GM21737 (cell line): Measurements from ENCODE around the gene DPP9.
A peak's percentile ranks its signal among the peaks of the same experiment; 100 is the strongest.
"Not testable (repeated sequence)": the region's sequence is repeated elsewhere in the genome, so short reads cannot be mapped to it uniquely, and the experiment has no call there.

ENCODE experiments used
- ATAC-seq: cut with Tn5 transposase; IDR thresholded peaks from one replicate; pipeline ENCODE4 v1.9.1; 2021; ENCODE audit warnings: mild to moderate bottlenecking, moderate library complexity; ENCODE audit not compliant: unreplicated experiment

Gene DPP9

DNA sequence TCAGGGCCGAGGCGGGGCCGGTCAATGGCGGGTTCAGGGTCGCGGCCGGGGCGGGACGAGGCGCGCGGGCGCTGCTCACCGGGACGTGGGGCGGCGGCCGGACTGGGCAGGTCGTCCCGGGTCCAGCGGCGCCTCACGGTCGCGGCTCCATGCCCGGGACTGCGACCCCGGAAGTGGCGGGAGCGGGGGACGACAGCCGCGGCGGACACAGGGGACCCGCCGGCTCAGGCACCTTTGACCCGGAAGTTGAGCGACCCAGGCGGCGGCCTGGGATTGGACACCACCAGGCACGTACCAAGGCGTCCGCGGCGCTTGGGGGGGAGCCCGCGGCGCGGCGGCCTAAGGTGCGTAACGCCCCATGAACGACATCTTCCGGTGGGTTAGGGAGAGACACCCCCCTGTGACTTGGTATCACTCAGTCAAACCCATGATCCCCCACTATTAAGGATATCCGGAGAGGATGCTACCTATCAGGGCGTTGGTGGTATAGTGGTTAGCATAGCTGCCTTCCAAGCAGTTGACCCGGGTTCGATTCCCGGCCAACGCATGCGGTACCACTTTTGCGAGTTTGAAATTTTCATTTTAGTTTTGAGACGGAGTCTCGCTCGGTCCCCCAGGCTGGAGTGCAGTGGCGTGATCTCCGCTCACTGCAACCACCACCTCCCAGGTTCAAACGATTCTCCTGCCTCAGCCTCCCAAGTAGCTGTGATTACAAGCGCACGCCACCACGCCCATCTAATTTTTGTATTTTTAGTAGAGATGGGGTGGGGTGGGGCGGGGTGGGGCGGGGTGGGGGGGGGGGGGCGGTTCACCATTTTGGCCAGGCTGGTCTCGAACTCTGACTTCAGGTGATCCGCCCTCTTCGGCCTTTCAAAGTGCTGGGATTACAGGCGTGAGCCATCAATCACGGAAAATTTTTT lies at the start of gene DPP9:
TSS of gene DPP9 (minus strand) at position 248 of the 920 bp plus-strand sequence. CDS start 3,936 bp downstream, outside the sequence.
- peak; percentile 92 for ATAC-seq

GRCh38 chr19:4773047-4773640 lies 49.5 kb upstream of the DPP9 start:
- no peak for ATAC-seq

DNA sequence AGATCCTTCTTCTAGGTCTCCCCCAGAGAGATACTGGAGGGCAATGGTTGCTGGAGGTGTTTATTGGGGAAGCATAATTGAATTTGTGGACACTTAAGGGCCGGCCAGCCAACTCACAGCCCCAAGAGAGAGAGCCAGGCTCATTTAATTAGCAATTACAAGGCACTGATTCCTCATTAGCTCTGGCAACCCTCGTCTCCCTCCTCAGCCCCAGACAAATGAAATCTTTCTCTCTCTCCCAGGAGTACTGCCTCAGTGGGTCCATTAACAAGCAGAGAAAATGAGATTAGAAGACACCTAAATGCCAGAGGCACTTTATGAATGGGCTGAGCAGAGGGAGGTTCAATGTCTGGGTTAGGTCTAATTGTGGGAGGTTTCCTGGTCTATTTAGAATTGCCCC lies 48.9 kb upstream of the DPP9 start:
- ATAC-seq = no peak

- no peak for ATAC-seq
Measured at GRCh38 chr19:4768934-4769777, 45.5 kb upstream of the DPP9 start.

GRCh38 chr19:4764393-4764660 lies 40.7 kb upstream of the DPP9 start:
- no peak for ATAC-seq

DNA sequence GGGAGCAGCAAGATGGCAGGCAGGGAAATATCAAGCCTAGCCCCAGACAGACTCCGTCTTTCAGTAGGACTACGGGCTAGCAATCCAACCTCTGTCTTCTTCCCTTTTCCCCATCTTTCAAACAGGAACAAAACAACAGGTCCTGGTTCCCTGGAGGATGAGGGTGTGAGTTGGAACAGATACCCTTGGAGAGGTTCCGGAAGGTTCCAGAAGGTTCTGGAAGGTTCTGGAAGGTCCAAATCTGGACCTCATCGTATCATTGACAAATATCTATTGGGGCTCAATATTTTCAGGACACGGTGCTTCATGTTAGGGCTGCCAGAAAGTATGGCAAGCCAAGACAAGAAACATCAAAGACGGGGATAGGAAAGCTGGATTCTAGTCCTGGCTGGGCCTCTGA lies 39.4 kb upstream of the DPP9 start:
- ATAC-seq = no peak

DNA sequence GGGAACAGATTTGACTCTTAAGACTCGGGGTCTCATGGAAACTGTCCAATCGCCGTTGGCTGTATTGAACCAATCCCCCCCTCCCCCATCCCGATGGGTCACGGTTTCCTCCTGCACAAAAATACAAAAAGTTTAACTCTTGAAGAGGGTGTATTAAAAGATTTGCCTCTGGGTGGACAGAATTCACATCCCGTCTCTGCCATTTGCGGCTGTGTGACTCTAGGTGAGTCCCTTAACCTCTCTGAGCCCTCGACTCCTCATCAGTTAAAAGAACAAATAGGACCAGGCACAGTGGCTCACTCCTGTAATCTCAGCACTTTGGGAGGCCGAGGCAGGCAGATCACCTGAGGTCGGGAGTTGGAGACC lies 36.6 kb upstream of the DPP9 start:
- ATAC-seq = no peak

GRCh38 chr19:4759388-4760284 lies 36.0 kb upstream of the DPP9 start:
- ATAC-seq = peak; percentile 62

- no peak for ATAC-seq
Measured at GRCh38 chr19:4758659-4759058, 35.0 kb upstream of the DPP9 start.

GRCh38 chr19:4758082-4758481 lies 34.4 kb upstream of the DPP9 start:
- no peak for ATAC-seq

DNA sequence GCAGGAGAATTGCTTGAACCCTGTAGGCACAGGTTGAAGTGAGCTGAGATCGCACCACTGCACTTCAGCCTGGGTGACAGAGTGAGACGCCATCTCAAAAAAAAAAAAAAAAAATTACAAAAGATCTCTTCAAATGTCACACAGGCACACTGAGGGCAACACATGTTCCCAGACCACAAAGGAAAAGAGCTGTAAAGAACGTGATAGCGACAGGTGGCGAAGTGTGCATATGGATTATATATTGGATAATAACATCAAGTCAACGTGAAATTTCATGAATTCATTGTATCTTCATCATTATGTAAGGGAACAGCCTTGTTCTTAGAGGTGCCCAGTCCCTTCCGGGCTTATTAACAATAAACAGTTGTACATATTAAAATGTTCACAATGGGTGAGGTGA lies 31.8 kb upstream of the DPP9 start:
- ATAC-seq = no peak

DNA sequence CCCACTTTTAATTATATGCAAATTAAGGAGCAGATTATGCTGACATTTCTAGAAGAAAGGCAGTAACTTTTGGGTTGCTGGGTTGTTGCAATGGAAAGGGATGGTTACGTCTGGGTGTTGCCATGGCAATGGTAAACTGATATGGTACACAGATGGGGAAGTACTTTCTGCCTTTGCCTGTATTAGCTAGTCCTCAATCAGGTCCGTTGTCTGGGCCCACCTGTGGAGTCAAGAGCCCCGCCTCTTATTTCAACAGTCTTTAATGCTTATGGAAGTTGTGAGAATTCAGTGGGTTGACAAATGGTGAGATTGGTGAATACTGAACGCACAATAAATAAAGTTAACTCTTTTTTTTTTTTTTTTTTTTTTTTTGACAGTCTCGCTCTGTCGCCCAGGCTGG lies 30.6 kb upstream of the DPP9 start:
- no peak for ATAC-seq

- ATAC-seq = no peak
Measured at GRCh38 chr19:4749870-4750590, 26.4 kb upstream of the DPP9 start.

- ATAC-seq = no peak
Measured at GRCh38 chr19:4748589-4748988, 24.9 kb upstream of the DPP9 start.

DNA sequence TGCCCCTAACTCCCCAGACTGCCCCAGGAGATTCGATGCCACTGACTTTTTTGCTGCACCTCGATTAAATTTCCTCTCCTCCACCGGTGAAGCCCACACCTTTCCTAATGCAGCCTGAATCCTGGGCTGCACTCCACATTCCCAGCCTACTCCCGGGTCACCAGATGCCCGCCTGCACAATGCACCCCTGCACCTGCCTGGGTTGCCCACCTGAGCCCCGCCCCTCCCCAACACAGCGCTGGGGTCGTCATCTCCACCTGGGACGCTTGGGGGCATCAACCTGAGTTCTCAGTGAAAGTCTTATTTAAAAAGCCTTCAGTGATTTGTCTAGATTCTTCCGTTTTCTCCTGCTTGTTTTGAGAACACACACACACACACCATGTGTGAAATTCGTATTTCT lies 24.5 kb upstream of the DPP9 start:
- ATAC-seq = no peak

DNA sequence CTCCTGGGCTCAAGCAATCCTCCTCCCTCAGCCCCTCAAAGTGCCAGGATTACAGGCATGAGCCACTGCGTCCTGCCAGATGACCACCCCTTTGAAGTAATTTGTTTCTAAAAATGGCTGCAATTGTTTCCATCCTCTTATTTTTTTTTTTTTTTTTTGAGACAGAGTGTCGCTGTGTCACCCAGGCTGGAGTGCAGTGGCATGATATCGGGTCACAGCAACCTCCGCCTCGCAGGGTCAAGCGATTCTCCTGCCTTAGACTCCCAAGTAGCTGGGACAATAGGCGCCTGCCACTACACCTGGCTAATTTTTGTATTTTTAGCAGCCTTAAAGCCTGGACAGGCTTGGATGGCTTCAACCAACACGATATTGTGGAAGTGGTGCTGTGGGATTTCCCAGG lies 22.3 kb upstream of the DPP9 start:
- ATAC-seq = no peak

- ATAC-seq = not testable (repeated sequence)
Measured at GRCh38 chr19:4745175-4745574, 21.5 kb upstream of the DPP9 start.

DNA sequence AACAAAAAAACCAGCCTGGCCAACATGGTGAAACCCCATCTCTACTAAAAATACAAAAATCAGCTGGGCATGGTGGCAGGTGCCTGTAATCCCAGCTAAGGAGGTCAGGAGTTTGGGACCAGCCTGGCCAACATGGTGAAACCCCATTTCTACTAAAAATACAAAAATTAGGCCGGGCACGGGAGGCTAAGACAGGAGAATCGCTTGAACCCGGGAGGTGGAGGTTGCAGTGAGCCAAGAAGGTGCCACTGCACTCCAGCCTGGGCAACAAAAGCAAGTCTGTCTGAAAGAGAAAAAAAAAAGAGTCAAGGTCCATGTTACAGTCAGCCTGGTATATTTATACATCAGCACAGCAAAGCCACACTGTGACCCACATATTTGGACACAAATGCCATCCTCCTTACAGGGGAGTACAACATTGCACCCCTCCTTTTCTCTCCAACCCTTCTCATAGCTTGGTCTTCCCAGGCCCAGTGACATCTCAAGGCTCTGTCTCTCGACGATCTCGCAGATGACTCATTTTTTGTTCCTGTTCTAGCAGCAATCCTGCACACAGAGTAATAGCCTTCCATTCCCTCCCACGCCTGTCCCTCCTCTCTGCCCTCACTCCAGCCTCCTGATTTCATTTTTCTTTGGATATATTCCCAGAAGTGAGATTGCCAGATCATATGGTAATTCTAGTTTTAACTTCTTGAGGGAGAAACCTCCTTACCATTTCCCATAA lies 21.0 kb upstream of the DPP9 start:
- ATAC-seq = no peak
